IMR-90 (cell line): ENCODE data around the gene COL4A3. TPM values are rescaled to one million over a fixed set of nuclear protein-coding genes. Genes with fewer than 3 reads are reported as not detected.

Experiments
- ATAC-seq: fragments of 200-7000 bp; cut with Tn5 transposase; 2 replicates; pipeline ENCODE4 v1.9.1; 2020; ENCODE audit warnings: low read depth, mild to moderate bottlenecking, moderate library complexity
- BruUV-seq: library from RNA; stranded (reverse); fragments of 400-500 nt; replicated peaks from 2 replicates; lab custom pipeline; 2021; lab: Mats Ljungman, UMichigan
- CTCF ChIA-PET: fragments of 300-600 bp; formaldehyde crosslinking; extraction: SDS; loops from one replicate; lab custom pipeline; 2021; ENCODE audit warnings: antibody characterized with exemption; lab: Yijun Ruan, JAX
- POLR2A ChIA-PET: fragments of 300-600 bp; sonication (Branson Sonifier 250); formaldehyde crosslinking; loops from one replicate; lab custom pipeline; 2022; ENCODE audit warnings: antibody characterized with exemption; ENCODE audit not compliant: unreplicated experiment; lab: Charles Lee
- DNase-seq: peaks from one replicate; pipeline ENCODE4 v3.0.0; 2013
- H2AFZ ChIP-seq: replicated peaks from 2 replicates; pipeline ENCODE3; 2013; ENCODE audit warnings: low read length, mild to moderate bottlenecking; ENCODE audit not compliant: poor library complexity
- H2AK5ac ChIP-seq: 2 replicates; pipeline ENCODE4 v1.6.1; 2013; ENCODE audit warnings: low read depth, low read length, inconsistent platforms
- H2AK9ac ChIP-seq: replicated peaks from 2 replicates; pipeline ENCODE3; 2013; ENCODE audit warnings: mild to moderate bottlenecking, low read depth, low read length, moderate library complexity; ENCODE audit not compliant: poor library complexity
- H2BK120ac ChIP-seq: 2 replicates; pipeline ENCODE4 v1.6.1; 2013; ENCODE audit warnings: low read depth, low read length, inconsistent platforms
- H2BK15ac ChIP-seq: 3 replicates; pipeline ENCODE4 v1.6.1; 2013; ENCODE audit warnings: low read depth, low read length, inconsistent platforms
- H2BK20ac ChIP-seq: 2 replicates; pipeline ENCODE4 v1.6.1; 2013; ENCODE audit warnings: low read depth, mild to moderate bottlenecking, inconsistent platforms, low read length, moderate library complexity
- H2BK5ac ChIP-seq: 2 replicates; pipeline ENCODE4 v1.6.1; 2013; ENCODE audit warnings: mild to moderate bottlenecking, low read depth, low read length, inconsistent platforms; ENCODE audit not compliant: poor library complexity, severe bottlenecking
- H3K14ac ChIP-seq: replicated peaks from 2 replicates; pipeline ENCODE4 v1.6.1; 2013; ENCODE audit warnings: low read depth, low read length, inconsistent platforms
- H3K18ac ChIP-seq: 2 replicates; pipeline ENCODE4 v1.6.1; 2013; ENCODE audit warnings: low read depth, low read length, control low read depth
- H3K23ac ChIP-seq: 2 replicates; pipeline ENCODE4 v1.6.1; 2013; ENCODE audit warnings: low read depth, low read length, inconsistent platforms
- H3K27ac ChIP-seq: 2 replicates; pipeline ENCODE4 v1.5.1; 2013; ENCODE audit warnings: mild to moderate bottlenecking, control low read depth, low read length; ENCODE audit not compliant: insufficient read depth
- H3K27me3 ChIP-seq: 2 replicates; pipeline ENCODE4 v1.6.1; 2013; ENCODE audit warnings: low read length; ENCODE audit not compliant: control insufficient read depth, insufficient read depth
- H3K36me3 ChIP-seq: 2 replicates; pipeline ENCODE4 v1.6.1; 2013; ENCODE audit warnings: low read length, mixed read lengths; ENCODE audit not compliant: control insufficient read depth, insufficient read depth
- H3K4ac ChIP-seq: 2 replicates; pipeline ENCODE4 v1.6.1; 2013; ENCODE audit warnings: low read depth, low read length, inconsistent platforms
- H3K4me1 ChIP-seq: 2 replicates; pipeline ENCODE4 v1.6.1; 2013; ENCODE audit warnings: low read length, mixed read lengths; ENCODE audit not compliant: control insufficient read depth, insufficient read depth
- H3K4me2 ChIP-seq: 2 replicates; pipeline ENCODE4 v1.6.1; 2013; ENCODE audit warnings: low read depth, mild to moderate bottlenecking, control low read depth, low read length, moderate library complexity
- H3K4me3 ChIP-seq: 2 replicates; pipeline ENCODE4 v1.5.1; 2013; ENCODE audit warnings: low read depth, mild to moderate bottlenecking, control low read depth, low read length, moderate library complexity; ENCODE audit not compliant: insufficient read depth
- H3K56ac ChIP-seq: 2 replicates; pipeline ENCODE4 v1.6.1; 2013; ENCODE audit warnings: low read length, inconsistent platforms; ENCODE audit not compliant: insufficient read depth; ENCODE audit errors: extremely low read depth
- H3K79me1 ChIP-seq, 2 experiments: 2 replicates each; pipeline ENCODE4 v1.6.1; 2013; ENCODE audit warnings: low read length in 2 of 2, inconsistent platforms in 1 of 2, low read depth in 1 of 2
- H3K9ac ChIP-seq: 2 replicates; pipeline ENCODE4 v1.6.1; 2013; ENCODE audit warnings: low read depth, low read length, control low read depth
- H3K9me1 ChIP-seq: 2 replicates; pipeline ENCODE4 v1.6.1; 2013; ENCODE audit warnings: low read length, inconsistent platforms; ENCODE audit not compliant: insufficient read depth
- H3K9me3 ChIP-seq: 2 replicates; pipeline ENCODE4 v1.6.1; 2013; ENCODE audit warnings: low read length; ENCODE audit not compliant: control insufficient read depth, insufficient read depth
- H4K20me1 ChIP-seq: 2 replicates; pipeline ENCODE4 v1.6.1; 2013; ENCODE audit warnings: low read length, inconsistent platforms; ENCODE audit not compliant: insufficient read depth
- H4K5ac ChIP-seq: 2 replicates; pipeline ENCODE4 v1.6.1; 2013; ENCODE audit warnings: mild to moderate bottlenecking, low read depth, low read length, control low read depth
- H4K8ac ChIP-seq, 2 experiments: 2 replicates each; pipeline ENCODE4 v1.6.1; 2013; ENCODE audit warnings: low read depth in 2 of 2, low read length in 2 of 2, control low read depth in 1 of 2, inconsistent platforms in 1 of 2
- H4K91ac ChIP-seq: 2 replicates; pipeline ENCODE4 v1.6.1; 2013; ENCODE audit warnings: low read depth, low read length, inconsistent platforms; ENCODE audit not compliant: insufficient read depth
- CHD1 ChIP-seq: IDR thresholded peaks from 2 replicates; pipeline ENCODE4 v1.6.1; 2012; ENCODE audit warnings: low read depth, low read length, improper control_type of control experiment
- NFE2L2 ChIP-seq: fragments of 150-350 bp; IDR thresholded peaks from 2 replicates; pipeline ENCODE4 v1.6.1; 2016; ENCODE audit warnings: low read depth, mild to moderate bottlenecking, low read length
- RFX5 ChIP-seq: IDR thresholded peaks from 2 replicates; pipeline ENCODE4 v1.8.0; 2012; ENCODE audit warnings: low read depth, mild to moderate bottlenecking, low read length, moderate library complexity
- WGBS, 2 experiments: methylation state at CpG; one replicate each; pipeline versions ENCODE4 v1.1.5 to v1.1.7; 2013; ENCODE audit warnings: missing lambda C conversion rate in 2 of 2; ENCODE audit not compliant: insufficient read length in 1 of 2; ENCODE audit errors: extremely low coverage in 2 of 2; 5-methylcytosine and 5-hydroxymethylcytosine counted together
- dilution Hi-C: fragments of 300-500 bp; cut with HindIII; formaldehyde crosslinking; loops from one replicate; pipeline ENCODE4 v1.14.3; 2018; ENCODE audit warnings: low sequenced_read_pairs; ENCODE audit not compliant: unreplicated experiment
- in situ Hi-C: fragments of 300-500 bp; cut with MboI; formaldehyde crosslinking; loops from 3 replicates; pipeline ENCODE4 v1.14.3; 2019; ENCODE audit warnings: low sequenced_read_pairs, inconsistent platforms, mixed read lengths
- intact Hi-C: fragments of 100-400 bp; cut with micrococcal nuclease; formaldehyde crosslinking; loops from 2 replicates; pipeline ENCODE4 v1.10.0; 2022
- polyA plus RNA-seq, 3 experiments: library from polyadenylated mRNA; depleted of rRNA; stranded (reverse); fragments of >200 nt; gene quantifications; 2 replicates each; pipeline ENCODE4 v1.2.3, GENCODE V29; 2012; ENCODE audit warnings: low replicate concordance in 1 of 3
- total RNA-seq: library from RNA; depleted of rRNA; stranded (reverse); fragments of >200 nt; gene quantifications from 2 replicates; pipeline ENCODE4 v1.2.3, GENCODE V29; 2012
- TF ChIP-seq, protein P1 (sequence below): fragments of 150-350 bp; IDR thresholded peaks from 2 replicates; pipeline ENCODE4 v1.6.1; 2016; ENCODE audit warnings: low read depth, mild to moderate bottlenecking, low read length, moderate library complexity, borderline replicate concordance
- TF ChIP-seq, protein P2 (sequence below): fragments of 150-350 bp; IDR thresholded peaks from 2 replicates; pipeline ENCODE4 v1.6.1; 2017; ENCODE audit warnings: mild to moderate bottlenecking, antibody characterized with exemption, low read length, low read depth

Gene COL4A3
- total and polyA plus RNA-seq, 2 of the 4 experiments (the other 2 are of a cell fraction): not detected

GRCh38 chr2:227152093-227152766 is 12.2 kb upstream of the COL4A3 start:
- CTCF ChIA-PET: no interaction called here
- H3K56ac ChIP-seq: no peak overlapping the region
- WGBS, 2 experiments: no CpG with 5 or more reads among the region's 2 CpGs

More at GRCh38 chr2:227152093-227152766, 12.2 kb upstream of the COL4A3 start:
- Histone ChIP-seq H3K9me3 (no peaks in the 10 kb centered on the region), H3K9ac (no peak overlapping the region), H4K5ac (no peak overlapping the region), H3K79me1 (no peaks in the 10 kb centered on the region), H2BK5ac (no peak overlapping the region), H4K8ac (no peak overlapping the region), H2AFZ (no peak overlapping the region), H3K4ac (no peak overlapping the region), H3K4me2 (no peak overlapping the region), H2BK20ac (no peak overlapping the region), H4K20me1 (no peaks in the 10 kb centered on the region), H2BK15ac (no peak overlapping the region), H3K27ac (no peak overlapping the region), H3K23ac (no peak overlapping the region), H4K91ac (no peak overlapping the region), H3K36me3 (no peaks in the 10 kb centered on the region), H3K4me3 (no peak overlapping the region), H3K18ac (no peak overlapping the region), H3K4me1 (no peaks in the 10 kb centered on the region), H2AK9ac (no peak overlapping the region), H3K9me1 (no peaks in the 10 kb centered on the region), H2BK120ac (no peak overlapping the region), H2AK5ac (no peak overlapping the region), H3K14ac (no peak overlapping the region), H3K27me3 (peaks cover 2% of the 10 kb centered on the region)
- DNase-seq: no peak
- in situ Hi-C loops (no loop called here), intact Hi-C loops (no loop called here), dilution Hi-C loops (no loop called here)
- TF ChIP-seq NFE2L2: no peak
- TF ChIP-seq CHD1: no peak
- TF ChIP-seq, protein P1, sequence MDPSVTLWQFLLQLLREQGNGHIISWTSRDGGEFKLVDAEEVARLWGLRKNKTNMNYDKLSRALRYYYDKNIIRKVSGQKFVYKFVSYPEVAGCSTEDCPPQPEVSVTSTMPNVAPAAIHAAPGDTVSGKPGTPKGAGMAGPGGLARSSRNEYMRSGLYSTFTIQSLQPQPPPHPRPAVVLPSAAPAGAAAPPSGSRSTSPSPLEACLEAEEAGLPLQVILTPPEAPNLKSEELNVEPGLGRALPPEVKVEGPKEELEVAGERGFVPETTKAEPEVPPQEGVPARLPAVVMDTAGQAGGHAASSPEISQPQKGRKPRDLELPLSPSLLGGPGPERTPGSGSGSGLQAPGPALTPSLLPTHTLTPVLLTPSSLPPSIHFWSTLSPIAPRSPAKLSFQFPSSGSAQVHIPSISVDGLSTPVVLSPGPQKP: no peak
- no peak for TF ChIP-seq RFX5
- TF ChIP-seq, protein P2, sequence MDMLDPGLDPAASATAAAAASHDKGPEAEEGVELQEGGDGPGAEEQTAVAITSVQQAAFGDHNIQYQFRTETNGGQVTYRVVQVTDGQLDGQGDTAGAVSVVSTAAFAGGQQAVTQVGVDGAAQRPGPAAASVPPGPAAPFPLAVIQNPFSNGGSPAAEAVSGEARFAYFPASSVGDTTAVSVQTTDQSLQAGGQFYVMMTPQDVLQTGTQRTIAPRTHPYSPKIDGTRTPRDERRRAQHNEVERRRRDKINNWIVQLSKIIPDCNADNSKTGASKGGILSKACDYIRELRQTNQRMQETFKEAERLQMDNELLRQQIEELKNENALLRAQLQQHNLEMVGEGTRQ: no peak
- POLR2A ChIA-PET: no interaction called here
- BruUV-seq: no TSS peak
- ATAC-seq: no peak
